ENCODE results near the gene AQP1. TPM values are rescaled to one million over a fixed set of nuclear protein-coding genes. Genes with fewer than 3 reads are reported as not detected.

Gene AQP1
- polyA plus RNA-seq, 1 donor (not counting 4 experiments of a cell fraction or from before 2014, with no cell fraction given): 0.07 TPM

DNA sequence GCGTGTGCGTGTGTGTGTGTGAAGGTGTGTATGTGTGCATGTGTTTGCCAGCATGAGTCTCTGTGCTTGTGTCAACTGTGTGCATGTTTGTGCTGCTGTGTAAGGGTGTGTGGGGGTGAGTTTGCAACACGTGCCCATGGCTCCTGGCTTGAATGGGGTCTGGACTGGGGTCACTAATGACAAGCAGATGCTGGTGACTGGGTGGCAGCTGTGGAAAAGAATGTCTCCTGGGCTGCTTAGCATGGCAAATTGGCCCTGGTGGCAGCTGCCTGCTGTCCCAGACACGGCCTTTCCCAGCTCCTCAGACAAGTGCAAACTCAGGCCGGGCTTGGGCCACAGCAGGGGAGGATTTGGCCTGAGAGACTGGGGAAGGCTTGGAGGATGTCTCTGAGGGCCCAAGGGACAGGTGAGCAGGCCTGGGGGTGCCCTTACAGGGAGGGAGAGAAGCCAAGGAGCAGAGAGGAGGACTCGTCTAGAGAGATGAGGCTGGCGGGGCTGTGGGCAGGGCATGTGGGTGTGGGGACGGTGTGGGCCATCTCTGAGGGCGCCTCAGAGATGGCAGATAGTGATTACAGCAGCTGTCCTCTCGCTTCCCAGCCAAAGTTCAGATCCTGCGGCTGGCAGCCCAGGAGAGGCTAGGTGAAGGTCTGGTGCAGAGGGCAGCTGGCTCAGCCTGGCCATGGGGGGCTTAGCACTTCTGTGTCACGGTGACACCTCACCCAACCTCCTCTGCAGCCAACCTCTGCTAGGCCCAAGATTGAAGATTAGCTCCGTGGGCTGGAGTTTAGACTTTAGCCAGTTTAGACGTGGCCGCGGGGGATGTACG is 1.5 kb downstream of the AQP1 start:
- Histone ChIP-seq H3K79me2 (ENCODE audit: control insufficient read depth, insufficient read depth, low read length) (no peaks in the 10 kb centered on the region), H3K27ac (ENCODE audit: control insufficient read depth, insufficient read depth, low read length) (no peak overlapping the region), H3K4me1 (ENCODE audit: control insufficient read depth, extremely low read depth, insufficient read depth, low read length) (peaks cover 10% of the 10 kb centered on the region), H3K36me3 (ENCODE audit: control insufficient read depth in 2 of 2, extremely low read depth in 1 of 2, insufficient read depth in 2 of 2, low read length in 2 of 2) (no peaks in the 10 kb centered on the region), H3K9me1 (ENCODE audit: control insufficient read depth, extremely low read depth, insufficient read depth, low read length) (no peaks in the 10 kb centered on the region), H3K4me2 (ENCODE audit: control insufficient read depth, extremely low read depth, insufficient read depth, low read depth, low read length) (no peak overlapping the region), H4K20me1 (ENCODE audit: control insufficient read depth, extremely low read depth, insufficient read depth, low read length) (no peaks in the 10 kb centered on the region), H2AFZ (ENCODE audit: control insufficient read depth, low read length) (no peak overlapping the region), H3K9ac (ENCODE audit: control insufficient read depth, extremely low read depth, insufficient read depth, low read length) (no peak overlapping the region), H3K27me3 (ENCODE audit: control insufficient read depth, extremely low read depth, insufficient read depth, low read length) (no peaks in the 10 kb centered on the region), H3K9me3 (ENCODE audit: control insufficient read depth, low read depth, low read length) (no peaks in the 10 kb centered on the region), H3K4me3 (ENCODE audit: control insufficient read depth in 2 of 3, extremely low read depth in 1 of 3, insufficient read depth in 2 of 3, low read depth in 1 of 3, low read length in 3 of 3) (no peak overlapping the region)
- FAIRE-seq (no peak), DNase-seq (ENCODE audit: low read depth, low spot score) (no peak)
- dilution Hi-C loops (cut with MboI; ENCODE audit: extremely low pct_ligation_motif_present, low sequenced_read_pairs): no loop called here
- TF ChIP-seq, protein P1, sequence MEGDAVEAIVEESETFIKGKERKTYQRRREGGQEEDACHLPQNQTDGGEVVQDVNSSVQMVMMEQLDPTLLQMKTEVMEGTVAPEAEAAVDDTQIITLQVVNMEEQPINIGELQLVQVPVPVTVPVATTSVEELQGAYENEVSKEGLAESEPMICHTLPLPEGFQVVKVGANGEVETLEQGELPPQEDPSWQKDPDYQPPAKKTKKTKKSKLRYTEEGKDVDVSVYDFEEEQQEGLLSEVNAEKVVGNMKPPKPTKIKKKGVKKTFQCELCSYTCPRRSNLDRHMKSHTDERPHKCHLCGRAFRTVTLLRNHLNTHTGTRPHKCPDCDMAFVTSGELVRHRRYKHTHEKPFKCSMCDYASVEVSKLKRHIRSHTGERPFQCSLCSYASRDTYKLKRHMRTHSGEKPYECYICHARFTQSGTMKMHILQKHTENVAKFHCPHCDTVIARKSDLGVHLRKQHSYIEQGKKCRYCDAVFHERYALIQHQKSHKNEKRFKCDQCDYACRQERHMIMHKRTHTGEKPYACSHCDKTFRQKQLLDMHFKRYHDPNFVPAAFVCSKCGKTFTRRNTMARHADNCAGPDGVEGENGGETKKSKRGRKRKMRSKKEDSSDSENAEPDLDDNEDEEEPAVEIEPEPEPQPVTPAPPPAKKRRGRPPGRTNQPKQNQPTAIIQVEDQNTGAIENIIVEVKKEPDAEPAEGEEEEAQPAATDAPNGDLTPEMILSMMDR (optimal IDR thresholded peaks at IDR 0.05 in 1 of 3, IDR thresholded peaks at IDR 0.05 in 1 of 3, conservative IDR thresholded peaks at IDR 0.05 in 1 of 3; ENCODE audit: extremely low read depth in 1 of 3, insufficient read depth in 2 of 3, low read length in 3 of 3): no peak
- no peak for TF ChIP-seq EZH2 (IDR thresholded peaks at IDR 0.05; ENCODE audit: low read length)

DNA sequence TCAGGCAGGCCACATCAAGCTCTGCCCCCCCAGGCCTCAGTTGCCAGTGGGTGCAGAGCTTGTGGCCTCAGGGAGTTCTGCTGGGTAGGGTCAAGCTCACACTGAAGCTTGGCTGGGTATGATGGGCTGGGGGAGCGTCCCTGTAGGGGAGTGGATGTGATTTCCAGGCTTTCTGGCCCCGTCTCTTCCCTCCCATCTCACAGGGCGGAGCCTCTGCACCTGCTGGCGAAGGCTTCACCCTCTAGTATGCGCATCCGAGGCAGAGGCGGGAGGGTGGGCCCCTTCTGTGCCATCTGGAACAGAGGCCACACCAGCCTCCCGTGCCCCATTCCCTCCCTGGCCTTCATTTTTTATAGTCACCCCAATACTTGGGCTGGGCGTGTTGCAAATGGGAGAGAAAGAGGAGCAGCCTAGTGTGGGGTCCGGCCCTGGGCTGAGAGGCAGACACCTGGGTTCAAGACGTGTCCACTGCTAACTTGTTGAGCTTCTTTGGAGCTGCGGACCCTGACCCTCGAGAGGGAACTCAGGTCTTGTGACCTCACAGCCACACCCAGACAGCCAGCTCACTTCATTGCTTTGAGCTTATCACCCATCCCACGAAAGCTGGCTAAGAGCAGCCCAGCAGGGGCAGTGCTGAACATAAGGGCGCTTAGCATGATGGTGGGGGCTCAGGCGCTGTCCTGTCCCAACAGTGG is 2.3 kb downstream of the AQP1 start:
- Histone ChIP-seq H3K4me3 (ENCODE audit: control insufficient read depth in 2 of 3, extremely low read depth in 1 of 3, insufficient read depth in 2 of 3, low read depth in 1 of 3, low read length in 3 of 3) (no peak overlapping the region), H3K4me1 (ENCODE audit: control insufficient read depth, extremely low read depth, insufficient read depth, low read length) (peaks cover 10% of the 10 kb centered on the region), H3K27ac (ENCODE audit: control insufficient read depth, insufficient read depth, low read length) (no peak overlapping the region), H3K4me2 (ENCODE audit: control insufficient read depth, extremely low read depth, insufficient read depth, low read depth, low read length) (peak overlapping the region; percentile 10), H2AFZ (ENCODE audit: control insufficient read depth, low read length) (no peak overlapping the region), H3K36me3 (ENCODE audit: control insufficient read depth in 2 of 2, extremely low read depth in 1 of 2, insufficient read depth in 2 of 2, low read length in 2 of 2) (no peaks in the 10 kb centered on the region), H3K27me3 (ENCODE audit: control insufficient read depth, extremely low read depth, insufficient read depth, low read length) (no peaks in the 10 kb centered on the region), H3K79me2 (ENCODE audit: control insufficient read depth, insufficient read depth, low read length) (no peaks in the 10 kb centered on the region), H3K9ac (ENCODE audit: control insufficient read depth, extremely low read depth, insufficient read depth, low read length) (no peak overlapping the region), H3K9me3 (ENCODE audit: control insufficient read depth, low read depth, low read length) (no peaks in the 10 kb centered on the region), H3K9me1 (ENCODE audit: control insufficient read depth, extremely low read depth, insufficient read depth, low read length) (no peaks in the 10 kb centered on the region), H4K20me1 (ENCODE audit: control insufficient read depth, extremely low read depth, insufficient read depth, low read length) (no peaks in the 10 kb centered on the region)
- DNase-seq (ENCODE audit: low read depth, low spot score) (no peak), FAIRE-seq (no peak)
- dilution Hi-C loops (cut with MboI; ENCODE audit: extremely low pct_ligation_motif_present, low sequenced_read_pairs): no loop called here
- TF ChIP-seq EZH2 (IDR thresholded peaks at IDR 0.05; ENCODE audit: low read length): no peak
- TF ChIP-seq, protein P1 (optimal IDR thresholded peaks at IDR 0.05 in 1 of 3, IDR thresholded peaks at IDR 0.05 in 1 of 3, conservative IDR thresholded peaks at IDR 0.05 in 1 of 3; ENCODE audit: extremely low read depth in 1 of 3, insufficient read depth in 2 of 3, low read length in 3 of 3): no peak
